HepG2 (cell line): ENCODE results near the gene TRMT1L. TPM values are rescaled to one million over a fixed set of nuclear protein-coding genes. Genes with fewer than 3 reads are reported as not detected.
A peak's percentile ranks its signal among the peaks of the same experiment; 100 is the strongest.

Experiments
- ARNT ChIP-seq: fragments of 450-650 bp; IDR thresholded peaks from 2 replicates; pipeline ENCODE4 v1.6.1; 2017
- DMAP1 ChIP-seq: IDR thresholded peaks from 2 replicates; pipeline ENCODE4 v1.6.1; 2016
- EP300 ChIP-seq, 3 experiments: sonication (generic) in 1 of 3; formaldehyde crosslinking in 1 of 3; IDR thresholded peaks; 2 replicates each; pipeline versions ENCODE4 v1.5.1 to v1.6.1; 2011 to 2020; ENCODE audit warnings: low read depth in 2 of 3, low read length in 2 of 3, borderline replicate concordance in 1 of 3, improper control_type of control experiment in 1 of 3, mild to moderate bottlenecking in 1 of 3, missing genetic modification reagents in 1 of 3, moderate library complexity in 1 of 3
- GTF3A ChIP-seq: sonication (generic); formaldehyde crosslinking; conservative IDR thresholded peaks from 2 replicates; pipeline ENCODE4 v1.4.0; 2020; ENCODE audit warnings: mild to moderate bottlenecking, missing genetic modification reagents
- JUN ChIP-seq: sonication (generic); formaldehyde crosslinking; IDR thresholded peaks from 2 replicates; pipeline ENCODE4 v1.4.0; 2020; ENCODE audit warnings: mild to moderate bottlenecking, missing genetic modification reagents
- MAFK ChIP-seq, 2 experiments: IDR thresholded peaks in 1 of 2; conservative IDR thresholded peaks in 1 of 2; 2 replicates each; pipeline ENCODE4 v1.6.1; 2011; ENCODE audit warnings: improper control_type of control experiment in 2 of 2, low read length in 2 of 2
- NCOA2 ChIP-seq: sonication (generic); formaldehyde crosslinking; IDR thresholded peaks from 2 replicates; pipeline ENCODE4 v1.8.0; 2022; ENCODE audit warnings: inconsistent platforms
- NR2F2 ChIP-seq: IDR thresholded peaks from 2 replicates; pipeline ENCODE4 v1.6.1; 2012; ENCODE audit warnings: low read depth, inconsistent platforms, borderline replicate concordance
- PHB2 ChIP-seq: fragments of 450-650 bp; IDR thresholded peaks from 2 replicates; pipeline ENCODE4 v1.6.1; 2018; ENCODE audit not compliant: partially characterized antibody
- REPIN1 ChIP-seq: sonication (generic); formaldehyde crosslinking; IDR thresholded peaks from 2 replicates; pipeline ENCODE4 v1.8.0; 2022; ENCODE audit warnings: missing genetic modification reagents, low read depth, mild to moderate bottlenecking, borderline replicate concordance
- SALL1 ChIP-seq: sonication (generic); formaldehyde crosslinking; IDR thresholded peaks from 2 replicates; pipeline ENCODE4 v1.8.0; 2022; ENCODE audit warnings: mild to moderate bottlenecking, missing genetic modification reagents
- SRSF1 ChIP-seq: fragments of 200-400 bp; formaldehyde crosslinking; optimal IDR thresholded peaks from 2 replicates; pipeline ENCODE3; 2017; ENCODE audit warnings: mild to moderate bottlenecking, low read depth, low read length, moderate library complexity
- SRY ChIP-seq: sonication (generic); formaldehyde crosslinking; IDR thresholded peaks from 2 replicates; pipeline ENCODE4 v1.8.0; 2022; ENCODE audit warnings: mild to moderate bottlenecking, missing genetic modification reagents
- TFAP4 ChIP-seq: sonication (generic); IDR thresholded peaks from 2 replicates; pipeline ENCODE4 v1.6.1; 2016; ENCODE audit warnings: low read depth, borderline replicate concordance
- ZHX2 ChIP-seq, 2 experiments: sonication (generic) in 1 of 2; formaldehyde crosslinking in 1 of 2; IDR thresholded peaks; 2 replicates each; pipeline versions ENCODE4 v1.6.1 to v1.9.0; 2014 to 2022; ENCODE audit warnings: antibody characterized with exemption in 1 of 2, borderline replicate concordance in 1 of 2, inconsistent platforms in 1 of 2, low read depth in 1 of 2, missing genetic modification reagents in 1 of 2
- ZNF264 ChIP-seq: sonication (generic); formaldehyde crosslinking; IDR thresholded peaks from 2 replicates; pipeline ENCODE4 v1.4.0; 2020; ENCODE audit warnings: missing genetic modification reagents
- ZNF282 ChIP-seq: fragments of 450-650 bp; IDR thresholded peaks from 2 replicates; pipeline ENCODE4 v1.6.1; 2018; ENCODE audit not compliant: partially characterized antibody
- ZNF75D ChIP-seq: sonication (generic); formaldehyde crosslinking; IDR thresholded peaks from 2 replicates; pipeline ENCODE4 v1.8.1; 2023; ENCODE audit warnings: missing genetic modification reagents, mild to moderate bottlenecking, borderline replicate concordance
- ZNF788 ChIP-seq: sonication (generic); formaldehyde crosslinking; IDR thresholded peaks from 2 replicates; pipeline ENCODE4 v1.5.0; 2020; ENCODE audit warnings: mild to moderate bottlenecking, missing genetic modification reagents, borderline replicate concordance
- polyA plus RNA-seq, 8 experiments: library from polyadenylated mRNA; depleted of rRNA in 3 of 8; stranded (reverse) in 7 of 8; unstranded in 1 of 8; fragments of >200 nt; fragmentation: Illumina TruSeq in 4 of 8; extraction: Trizol in 4 of 8; gene quantifications; 2 replicates each; pipeline versions ENCODE4 v1.2.1 to v1.2.3, GENCODE V29; 2011 to 2016; ENCODE audit warnings: low read depth in 4 of 8, missing spikeins in 1 of 8, mixed read lengths in 1 of 8; ENCODE audit not compliant: insufficient read depth in 1 of 8
- total RNA-seq, 5 experiments: library from RNA; depleted of rRNA; stranded (reverse); fragments of >200 nt; fragmentation: Illumina TruSeq; extraction: Trizol; gene quantifications; 2 replicates each; pipeline ENCODE4 v1.2.3, GENCODE V29; 2016; ENCODE audit warnings: low read depth in 1 of 5

The TRMT1L gene
- total and polyA plus RNA-seq, 2 of the 13 experiments (the other 11 are each of a cell fraction or from before 2014, with no cell fraction given), result 17.9 to 19.2 TPM

- TF ChIP-seq ZNF788 (0 out of 2 replicates have a peak, but pooled peaks have one; percentile 13), PHB2 (no peak), JUN (CRISPR knock-in tag) (no peak), ZNF75D (CRISPR knock-in tag) (no peak), REPIN1 (CRISPR knock-in tag) (peak; percentile 54), ZNF264 (CRISPR knock-in tag) (0 out of 2 replicates have a peak, but pooled peaks have one; percentile 44), SRY (CRISPR knock-in tag) (0 out of 2 replicates have a peak, but pooled peaks have one; percentile 56), ZNF282 (no peak), DMAP1 (CRISPR knock-in tag) (no peak; the same call in 1 of the 2 replicates), GTF3A (CRISPR knock-in tag) (0 out of 2 replicates have a peak, but pooled peaks have one; percentile 66), MAFK (conservative IDR thresholded peaks at IDR 0.05 in 1 of 2, IDR thresholded peaks at IDR 0.05 in 1 of 2; ENCODE audit: low read length in 2 of 2) (no peak), SRSF1 (peak; percentile 66), ARNT (no peak), TFAP4 (peak; percentile 19; the same call in 1 of the 2 replicates), NCOA2 (CRISPR knock-in tag) (no peak), EP300 (IDR thresholded peaks at IDR 0.05; ENCODE audit: low read depth in 2 of 2, low read length in 2 of 2) (no peak), EP300 (CRISPR knock-in tag; IDR thresholded peaks at IDR 0.05; ENCODE audit: borderline replicate concordance) (no peak), ZHX2 (IDR thresholded peaks at IDR 0.05; ENCODE audit: low read depth) (0 out of 2 replicates have a peak, but pooled peaks have one; percentile 31), ZHX2 (CRISPR knock-in tag; IDR thresholded peaks at IDR 0.05; ENCODE audit: borderline replicate concordance) (no peak; the same call in 1 of the 2 replicates), SALL1 (CRISPR knock-in tag) (peak; percentile 64; the same call in 1 of the 2 replicates), NR2F2 (no peak)
Measured at GRCh38 chr1:185156854-185157598, at the start of gene TRMT1L, which contains the start of gene SWT1 (continued).
